Peyer's patch (tissue), 4 donors: Measurements from ENCODE around the gene MCF2L.

Experiments
- CTCF ChIP-seq, 6 experiments: fragments of 450-650 bp in 4 of 6; fragments of 200-600 bp in 2 of 6; sonication (generic) in 1 of 6; IDR thresholded peaks; one replicate each; pipeline ENCODE4 v1.5.1; 2017 to 2019; ENCODE audit warnings: antibody characterized with exemption in 6 of 6, mild to moderate bottlenecking in 3 of 6, moderate library complexity in 1 of 6
- POLR2A ChIP-seq, 2 donors: fragments of 450-650 bp; IDR thresholded peaks; one replicate each; pipeline ENCODE4 v1.5.1; 2017; ENCODE audit warnings: antibody characterized with exemption in 2 of 2, mild to moderate bottlenecking in 2 of 2, moderate library complexity in 2 of 2

DNA sequence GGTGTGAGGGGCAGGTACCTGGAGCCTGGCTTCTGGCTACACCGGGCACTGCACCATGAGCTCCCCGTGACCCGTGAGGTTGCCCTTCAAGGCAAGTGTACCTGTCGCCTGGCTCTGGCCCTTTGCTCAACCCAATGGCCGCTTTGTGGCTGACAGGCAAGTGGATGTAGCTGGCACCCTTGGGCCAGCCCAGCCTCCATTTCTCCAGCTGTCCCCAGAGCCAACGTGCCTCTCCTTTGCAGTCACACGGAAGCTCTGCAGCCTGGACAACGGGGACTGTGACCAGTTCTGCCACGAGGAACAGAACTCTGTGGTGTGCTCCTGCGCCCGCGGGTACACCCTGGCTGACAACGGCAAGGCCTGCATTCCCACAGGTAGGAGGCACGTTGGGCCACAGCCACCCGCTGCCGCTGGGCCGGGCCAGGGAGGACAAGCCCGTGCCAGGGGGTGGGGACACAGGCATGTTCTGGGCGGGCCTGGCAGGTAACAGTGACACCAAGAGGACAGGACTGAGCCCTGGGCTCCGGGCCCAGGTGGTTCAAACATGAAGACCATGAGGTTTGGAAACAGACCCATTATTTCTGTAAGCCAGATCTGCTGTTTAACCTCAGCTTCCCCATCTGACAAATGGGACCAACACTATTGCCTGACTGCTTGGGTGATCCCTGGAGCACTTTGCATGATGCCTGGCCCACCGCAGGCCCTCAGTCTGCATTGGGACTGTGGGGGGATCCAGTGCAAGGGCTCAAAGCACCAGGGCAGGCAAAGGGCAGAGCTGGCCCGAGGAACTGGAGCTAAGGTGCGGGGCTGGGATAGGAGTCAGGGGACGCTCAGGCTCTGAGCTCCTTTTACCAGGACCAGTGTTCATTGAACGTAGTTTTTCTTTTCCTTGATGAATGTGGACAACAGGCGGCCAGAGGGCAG lies 171.9 kb downstream of the MCF2L start:
- TF ChIP-seq CTCF (IDR thresholded peaks at IDR 0.05) (no peak), POLR2A (IDR thresholded peaks at IDR 0.05) (no peak)
